ENCODE data around the gene SRGAP3. TPM values are rescaled to one million over a fixed set of nuclear protein-coding genes. Genes with fewer than 3 reads are reported as not detected.

Gene SRGAP3
- total RNA-seq, 1 donor from 2014 or later, result 3.9 TPM

DNA sequence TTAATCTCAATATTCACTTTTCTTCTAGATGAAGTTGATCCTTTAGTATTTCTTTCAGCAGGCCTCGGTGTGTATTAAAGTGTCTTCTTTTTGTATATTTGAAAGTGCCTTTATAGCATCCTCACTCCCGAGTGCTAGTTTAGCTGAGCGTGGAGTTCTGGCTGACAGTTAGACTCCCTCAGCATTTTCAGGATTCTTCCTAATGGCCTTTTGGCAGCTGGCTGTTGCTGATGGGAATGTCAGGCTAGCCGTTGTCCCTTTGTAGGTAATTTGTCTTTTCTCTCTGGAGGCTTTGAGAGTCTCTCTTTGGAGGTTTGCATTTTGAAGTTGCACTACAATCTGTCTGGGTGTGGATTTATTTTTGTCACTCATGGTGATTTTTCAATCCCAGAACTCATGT, 94.4 kb downstream of the SRGAP3 start:
- H3K4me3 Mint-ChIP-seq (ENCODE audit: unreplicated experiment), result no peak overlapping the region
- no peaks in the 10 kb centered on the region for H3K27me3 ChIP-seq (ENCODE audit: insufficient read depth, low read length)
- peaks cover 9% of the 10 kb centered on the region for H3K9me3 ChIP-seq (ENCODE audit: insufficient read depth, low read depth, low read length)
- no peaks in the 10 kb centered on the region for H3K36me3 ChIP-seq (ENCODE audit: insufficient read depth, low read length)
- H3K4me3 ChIP-seq (ENCODE audit: insufficient read depth, low read depth, low read length), result no peak overlapping the region
- H3K79me2 ChIP-seq (ENCODE audit: insufficient read depth, low read length), result no peaks in the 10 kb centered on the region
- H3K9me3 Mint-ChIP-seq (ENCODE audit: unreplicated experiment), result peaks cover 20% of the 10 kb centered on the region
- no peaks in the 10 kb centered on the region for H3K4me1 Mint-ChIP-seq (ENCODE audit: low read depth, unreplicated experiment)
- no peaks in the 10 kb centered on the region for H4K20me1 ChIP-seq (ENCODE audit: insufficient read depth, low read length)
- peaks cover 6% of the 10 kb centered on the region for H3K27me3 Mint-ChIP-seq (ENCODE audit: low read depth, unreplicated experiment)
- H2AFZ ChIP-seq (ENCODE audit: low read depth, low read length), result no peak overlapping the region
- no peaks in the 10 kb centered on the region for H3K4me1 ChIP-seq (ENCODE audit: insufficient read depth, low read length)
- no peak overlapping the region for H3K27ac Mint-ChIP-seq (ENCODE audit: unreplicated experiment)
- H3K27ac ChIP-seq (ENCODE audit: low read depth, low read length), result no peak overlapping the region
- peaks cover 7% of the 10 kb centered on the region for H3K36me3 Mint-ChIP-seq (ENCODE audit: low read depth, unreplicated experiment)
- FAIRE-seq, result no peak
- TF ChIP-seq, protein P1, sequence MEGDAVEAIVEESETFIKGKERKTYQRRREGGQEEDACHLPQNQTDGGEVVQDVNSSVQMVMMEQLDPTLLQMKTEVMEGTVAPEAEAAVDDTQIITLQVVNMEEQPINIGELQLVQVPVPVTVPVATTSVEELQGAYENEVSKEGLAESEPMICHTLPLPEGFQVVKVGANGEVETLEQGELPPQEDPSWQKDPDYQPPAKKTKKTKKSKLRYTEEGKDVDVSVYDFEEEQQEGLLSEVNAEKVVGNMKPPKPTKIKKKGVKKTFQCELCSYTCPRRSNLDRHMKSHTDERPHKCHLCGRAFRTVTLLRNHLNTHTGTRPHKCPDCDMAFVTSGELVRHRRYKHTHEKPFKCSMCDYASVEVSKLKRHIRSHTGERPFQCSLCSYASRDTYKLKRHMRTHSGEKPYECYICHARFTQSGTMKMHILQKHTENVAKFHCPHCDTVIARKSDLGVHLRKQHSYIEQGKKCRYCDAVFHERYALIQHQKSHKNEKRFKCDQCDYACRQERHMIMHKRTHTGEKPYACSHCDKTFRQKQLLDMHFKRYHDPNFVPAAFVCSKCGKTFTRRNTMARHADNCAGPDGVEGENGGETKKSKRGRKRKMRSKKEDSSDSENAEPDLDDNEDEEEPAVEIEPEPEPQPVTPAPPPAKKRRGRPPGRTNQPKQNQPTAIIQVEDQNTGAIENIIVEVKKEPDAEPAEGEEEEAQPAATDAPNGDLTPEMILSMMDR (IDR thresholded peaks at IDR 0.05; ENCODE audit: insufficient read depth, low read depth, low read length), result no peak
- no peak for TF ChIP-seq EZH2 (IDR thresholded peaks at IDR 0.05; ENCODE audit: insufficient read depth, low read length)
- H3K9ac ChIP-seq (ENCODE audit: low read length), result no peak overlapping the region
- H3K4me2 ChIP-seq (ENCODE audit: low read length), result no peak overlapping the region
- no peak for DNase-seq (ENCODE audit: low read depth)

DNA sequence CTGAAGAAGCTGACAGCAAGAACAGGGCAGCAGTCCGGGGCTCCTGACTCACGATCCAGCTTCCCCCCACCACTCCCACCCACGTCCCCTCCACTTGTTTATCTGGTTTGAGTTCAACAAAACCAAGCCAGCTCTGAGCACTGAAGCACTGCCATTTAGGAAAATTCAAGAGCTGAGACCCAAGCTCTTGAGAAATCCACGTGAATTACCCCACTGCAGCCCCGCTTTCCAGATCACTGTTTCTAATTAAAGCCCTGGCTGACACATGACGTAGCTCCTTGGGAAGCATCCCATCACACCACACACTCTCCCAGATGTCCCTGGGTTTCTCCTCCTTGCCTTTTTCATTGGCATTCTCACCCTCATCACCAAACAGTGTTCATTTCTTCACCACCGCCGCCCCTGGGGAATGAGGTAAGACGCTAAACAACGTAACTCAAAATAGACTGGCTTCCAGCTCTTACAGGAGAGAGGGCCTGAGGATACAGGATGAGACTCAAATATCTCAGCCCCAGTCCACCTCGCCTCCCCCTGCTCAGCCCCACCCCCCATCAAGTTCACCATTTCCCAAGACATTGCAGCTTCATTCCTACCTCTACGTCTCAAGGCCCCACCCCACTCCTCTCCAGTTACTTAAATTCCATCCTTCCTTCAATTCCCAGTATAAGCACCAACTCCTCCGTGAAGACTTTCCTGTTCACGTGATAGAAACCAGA, 95.4 kb downstream of the SRGAP3 start:
- H3K27ac ChIP-seq (ENCODE audit: low read depth, low read length), result no peak overlapping the region
- no peak overlapping the region for H2AFZ ChIP-seq (ENCODE audit: low read depth, low read length)
- no peak overlapping the region for H3K4me3 Mint-ChIP-seq (ENCODE audit: unreplicated experiment)
- no peaks in the 10 kb centered on the region for H3K4me1 ChIP-seq (ENCODE audit: insufficient read depth, low read length)
- H3K27me3 ChIP-seq (ENCODE audit: insufficient read depth, low read length), result no peaks in the 10 kb centered on the region
- peaks cover 7% of the 10 kb centered on the region for H3K36me3 Mint-ChIP-seq (ENCODE audit: low read depth, unreplicated experiment)
- no peaks in the 10 kb centered on the region for H3K4me1 Mint-ChIP-seq (ENCODE audit: low read depth, unreplicated experiment)
- TF ChIP-seq, protein P1 (IDR thresholded peaks at IDR 0.05; ENCODE audit: insufficient read depth, low read depth, low read length), result no peak
- TF ChIP-seq EZH2 (IDR thresholded peaks at IDR 0.05; ENCODE audit: insufficient read depth, low read length), result no peak
- FAIRE-seq (no peak), DNase-seq (ENCODE audit: low read depth) (peak; percentile 10)
- peaks cover 9% of the 10 kb centered on the region for H3K9me3 ChIP-seq (ENCODE audit: insufficient read depth, low read depth, low read length)
- H3K9me3 Mint-ChIP-seq (ENCODE audit: unreplicated experiment), result peaks cover 20% of the 10 kb centered on the region
- H3K27me3 Mint-ChIP-seq (ENCODE audit: low read depth, unreplicated experiment), result peaks cover 9% of the 10 kb centered on the region
- H3K4me2 ChIP-seq (ENCODE audit: low read length), result no peak overlapping the region
- no peak overlapping the region for H3K4me3 ChIP-seq (ENCODE audit: insufficient read depth, low read depth, low read length)
- no peak overlapping the region for H3K27ac Mint-ChIP-seq (ENCODE audit: unreplicated experiment)
- H3K79me2 ChIP-seq (ENCODE audit: insufficient read depth, low read length), result no peaks in the 10 kb centered on the region
- no peaks in the 10 kb centered on the region for H3K36me3 ChIP-seq (ENCODE audit: insufficient read depth, low read length)
- H4K20me1 ChIP-seq (ENCODE audit: insufficient read depth, low read length), result no peaks in the 10 kb centered on the region
- no peak overlapping the region for H3K9ac ChIP-seq (ENCODE audit: low read length)

DNA sequence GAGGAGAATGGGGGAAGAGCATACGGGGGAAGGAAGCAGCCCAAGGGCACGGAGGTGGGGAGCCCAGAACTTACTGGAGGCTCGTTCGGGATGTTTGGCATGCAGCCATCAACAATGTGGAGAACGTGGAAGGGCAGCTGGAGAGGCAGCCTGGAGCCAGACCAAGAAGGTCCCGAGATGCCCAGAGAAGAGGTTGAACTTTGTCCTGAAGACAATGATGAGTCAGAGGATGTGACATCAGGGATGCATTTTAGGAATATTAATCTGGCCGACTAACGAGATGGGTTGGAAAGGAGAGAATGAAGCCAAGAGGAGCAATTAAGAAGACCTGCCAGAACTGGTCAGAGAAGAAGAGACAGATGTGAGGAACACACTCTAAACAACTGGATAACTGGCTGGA, 98.2 kb downstream of the SRGAP3 start:
- Mint-ChIP-seq H3K9me3 (ENCODE audit: unreplicated experiment) (peaks cover 20% of the 10 kb centered on the region), H3K36me3 (ENCODE audit: low read depth, unreplicated experiment) (peaks cover 7% of the 10 kb centered on the region), H3K4me1 (ENCODE audit: low read depth, unreplicated experiment) (peaks cover 8% of the 10 kb centered on the region), H3K27me3 (ENCODE audit: low read depth, unreplicated experiment) (peaks cover 9% of the 10 kb centered on the region), H3K4me3 (ENCODE audit: unreplicated experiment) (no peak overlapping the region), H3K27ac (ENCODE audit: unreplicated experiment) (no peak overlapping the region)
- FAIRE-seq (no peak), DNase-seq (ENCODE audit: low read depth) (no peak)
- H3K4me2 ChIP-seq (ENCODE audit: low read length), result no peak overlapping the region
- H2AFZ ChIP-seq (ENCODE audit: low read depth, low read length), result no peak overlapping the region
- no peak overlapping the region for H3K27ac ChIP-seq (ENCODE audit: low read depth, low read length)
- H4K20me1 ChIP-seq (ENCODE audit: insufficient read depth, low read length), result no peaks in the 10 kb centered on the region
- TF ChIP-seq EZH2 (IDR thresholded peaks at IDR 0.05; ENCODE audit: insufficient read depth, low read length), result no peak
- TF ChIP-seq, protein P1 (IDR thresholded peaks at IDR 0.05; ENCODE audit: insufficient read depth, low read depth, low read length), result no peak
- no peaks in the 10 kb centered on the region for H3K4me1 ChIP-seq (ENCODE audit: insufficient read depth, low read length)
- H3K9me3 ChIP-seq (ENCODE audit: insufficient read depth, low read depth, low read length), result peaks cover 9% of the 10 kb centered on the region
- no peaks in the 10 kb centered on the region for H3K36me3 ChIP-seq (ENCODE audit: insufficient read depth, low read length)
- H3K4me3 ChIP-seq (ENCODE audit: insufficient read depth, low read depth, low read length), result no peak overlapping the region
- no peaks in the 10 kb centered on the region for H3K27me3 ChIP-seq (ENCODE audit: insufficient read depth, low read length)
- H3K79me2 ChIP-seq (ENCODE audit: insufficient read depth, low read length), result no peaks in the 10 kb centered on the region
- no peak overlapping the region for H3K9ac ChIP-seq (ENCODE audit: low read length)
